ENCODE measurements around the gene ESCO1.
"Not testable (repeated sequence)": the region's sequence is repeated elsewhere in the genome, so short reads cannot be mapped to it uniquely, and the experiment has no call there.

ESCO1 gene

GRCh38 chr18:21632393-21632792 lies 31.9 kb upstream of the ESCO1 start:
- Histone ChIP-seq H3K27me3 (no peaks in the 10 kb centered on the region), H3K9me3 (no peaks in the 10 kb centered on the region), H3K36me3 (peaks cover 12% of the 10 kb centered on the region), H3K4me1 (ENCODE audit: control insufficient read depth in 1 of 2, insufficient read depth in 1 of 2, low read depth in 1 of 2, low read length in 1 of 2) (no peaks in the 10 kb centered on the region), H3K4me3 (ENCODE audit: low read depth in 1 of 2, low read length in 1 of 2) (no peak overlapping the region), H3K27ac (no peak overlapping the region)
- TF ChIP-seq CTCF (IDR thresholded peaks at IDR 0.05): no peak

GRCh38 chr18:21629089-21629832 lies 28.8 kb upstream of the ESCO1 start:
- Histone ChIP-seq H3K4me1 (ENCODE audit: control insufficient read depth in 1 of 2, insufficient read depth in 1 of 2, low read depth in 1 of 2, low read length in 1 of 2) (no peaks in the 10 kb centered on the region), H3K4me3 (ENCODE audit: low read depth in 1 of 2, low read length in 1 of 2) (no peak overlapping the region), H3K36me3 (peaks cover 26% of the 10 kb centered on the region), H3K27ac (no peak overlapping the region), H3K27me3 (no peaks in the 10 kb centered on the region), H3K9me3 (no peaks in the 10 kb centered on the region)
- TF ChIP-seq CTCF (IDR thresholded peaks at IDR 0.05): no peak

GRCh38 chr18:21621640-21622039 lies 21.1 kb upstream of the ESCO1 start:
- not testable (repeated sequence) for H3K27me3 ChIP-seq; H3K4me1 ChIP-seq (ENCODE audit: control insufficient read depth in 1 of 2, insufficient read depth in 1 of 2, low read depth in 1 of 2, low read length in 1 of 2); H3K27ac ChIP-seq; H3K4me3 ChIP-seq (ENCODE audit: low read depth in 1 of 2, low read length in 1 of 2); H3K9me3 ChIP-seq
- peaks cover 29% of the 10 kb centered on the region for H3K36me3 ChIP-seq

GRCh38 chr18:21612125-21613039 lies 11.9 kb upstream of the ESCO1 start, which contains the start of gene SNRPD1:
Gene SNRPD1, plus strand, starts transcription at chr18:21612314. Its CDS starts 116 bp downstream, at chr18:21612430.
- TF ChIP-seq CTCF (IDR thresholded peaks at IDR 0.05): peak; percentile 98
- peaks cover 15 to 18% of the 10 kb centered on the region in 2 experiments for H3K4me1 ChIP-seq (ENCODE audit: control insufficient read depth in 1 of 2, insufficient read depth in 1 of 2, low read depth in 1 of 2, low read length in 1 of 2)
- no peaks in the 10 kb centered on the region for H3K36me3 ChIP-seq

GRCh38 chr18:21611401-21612124 lies 11.1 kb upstream of the ESCO1 start:
- Histone ChIP-seq H3K4me3 (ENCODE audit: low read depth in 1 of 2, low read length in 1 of 2) (peak overlapping the region; percentile 89 to 91), H3K4me1 (ENCODE audit: control insufficient read depth in 1 of 2, insufficient read depth in 1 of 2, low read depth in 1 of 2, low read length in 1 of 2) (peaks cover 15 to 18% of the 10 kb centered on the region in 2 experiments), H3K27ac (peak overlapping the region; percentile 79)
- not testable (repeated sequence) for H3K36me3 ChIP-seq, H3K9me3 ChIP-seq, H3K27me3 ChIP-seq

More at GRCh38 chr18:21612125-21613039, 11.9 kb upstream of the ESCO1 start, which contains the start of gene SNRPD1:
- H3K4me3 ChIP-seq (ENCODE audit: low read depth in 1 of 2, low read length in 1 of 2): peak within 1 kb of the TSS; percentile 89 to 91
- H3K9me3 ChIP-seq: no peaks in the 10 kb centered on the region
- H3K27ac ChIP-seq: peak within 1 kb of the TSS; percentile 79
- H3K27me3 ChIP-seq: no peaks in the 10 kb centered on the region

GRCh38 chr18:21605213-21605612 lies 4.7 kb upstream of the ESCO1 start:
- H3K27ac ChIP-seq: no peak overlapping the region
- H3K4me3 ChIP-seq (ENCODE audit: low read depth in 1 of 2, low read length in 1 of 2): no peak overlapping the region
- H3K36me3 ChIP-seq: no peaks in the 10 kb centered on the region
- no peak for TF ChIP-seq CTCF (IDR thresholded peaks at IDR 0.05)
- H3K27me3 ChIP-seq: no peaks in the 10 kb centered on the region
- peaks cover 17 to 24% of the 10 kb centered on the region in 2 experiments for H3K4me1 ChIP-seq (ENCODE audit: control insufficient read depth in 1 of 2, insufficient read depth in 1 of 2, low read depth in 1 of 2, low read length in 1 of 2)
- no peaks in the 10 kb centered on the region for H3K9me3 ChIP-seq
